SK-N-SH treated with all-trans-retinoic acid at 6 μM for 48 hours (cell line): ENCODE data around the gene THOP1.

Experiments used
- ATAC-seq: fragments of 200-7000 bp; cut with Tn5 transposase; 3 replicates; pipeline ENCODE4 v1.9.1; 2020; ENCODE audit warnings: mild to moderate bottlenecking, moderate library complexity
- ARNTL ChIP-seq: fragments of 450-650 bp; formaldehyde crosslinking; IDR thresholded peaks from 2 replicates; pipeline ENCODE4 v1.5.0; 2020; ENCODE audit warnings: low read depth, mild to moderate bottlenecking, moderate library complexity, borderline replicate concordance
- BACH2 ChIP-seq: fragments of 250-450 bp; sonication (Bioruptor Pico); IDR thresholded peaks from 2 replicates; pipeline ENCODE4 v1.9.0; 2021; ENCODE audit warnings: mild to moderate bottlenecking, borderline replicate concordance
- CREB5 ChIP-seq: fragments of 250-450 bp; sonication (Bioruptor Pico); IDR thresholded peaks from 2 replicates; pipeline ENCODE4 v1.5.1; 2020; ENCODE audit warnings: low read depth, mild to moderate bottlenecking, moderate library complexity
- CSDC2 ChIP-seq: fragments of 250-450 bp; sonication (Bioruptor Pico); IDR thresholded peaks from 2 replicates; pipeline ENCODE4 v1.5.0; 2020; ENCODE audit warnings: mild to moderate bottlenecking, moderate library complexity
- ESRRG ChIP-seq: fragments of 250-450 bp; sonication (Bioruptor Pico); IDR thresholded peaks from 2 replicates; pipeline ENCODE4 v1.6.1; 2021; ENCODE audit warnings: mild to moderate bottlenecking
- GLIS3 ChIP-seq: fragments of 250-450 bp; sonication (Bioruptor Pico); IDR thresholded peaks from 2 replicates; pipeline ENCODE4 v1.5.0; 2020; ENCODE audit warnings: mild to moderate bottlenecking, moderate library complexity
- ISL1 ChIP-seq: fragments of 250-450 bp; sonication (Bioruptor Pico); IDR thresholded peaks from 2 replicates; pipeline ENCODE4 v2.1.2; 2022; ENCODE audit warnings: mild to moderate bottlenecking, moderate library complexity
- PATZ1 ChIP-seq: fragments of 250-450 bp; sonication (Bioruptor Pico); IDR thresholded peaks from 2 replicates; pipeline ENCODE4 v1.8.0; 2020; ENCODE audit warnings: mild to moderate bottlenecking, moderate library complexity, borderline replicate concordance
- PPARA ChIP-seq: fragments of 250-450 bp; sonication (Bioruptor Pico); IDR thresholded peaks from 2 replicates; pipeline ENCODE4 v1.5.0; 2020; ENCODE audit warnings: mild to moderate bottlenecking, borderline replicate concordance
- RARB ChIP-seq: fragments of 250-450 bp; sonication (Bioruptor Pico); IDR thresholded peaks from 2 replicates; pipeline ENCODE4 v1.8.0; 2021; ENCODE audit warnings: mild to moderate bottlenecking, moderate library complexity
- SNAI2 ChIP-seq: fragments of 250-450 bp; sonication (Bioruptor Pico); IDR thresholded peaks from 2 replicates; pipeline ENCODE4 v1.5.0; 2020; ENCODE audit warnings: mild to moderate bottlenecking, moderate library complexity
- TCF4 ChIP-seq: fragments of 250-450 bp; sonication (Bioruptor Pico); IDR thresholded peaks from 2 replicates; pipeline ENCODE4 v1.8.0; 2021; ENCODE audit warnings: mild to moderate bottlenecking, moderate library complexity, borderline replicate concordance
- TOX ChIP-seq: fragments of 250-450 bp; sonication (Bioruptor Pico); IDR thresholded peaks from 2 replicates; pipeline ENCODE4 v1.8.0; 2021; ENCODE audit warnings: mild to moderate bottlenecking, moderate library complexity, borderline replicate concordance
- TSHZ2 ChIP-seq: fragments of 250-450 bp; sonication (Bioruptor Pico); IDR thresholded peaks from 2 replicates; pipeline ENCODE4 v1.5.0; 2020; ENCODE audit warnings: mild to moderate bottlenecking, moderate library complexity
- ZC3H10 ChIP-seq: fragments of 250-450 bp; sonication (Bioruptor Pico); IDR thresholded peaks from 2 replicates; pipeline ENCODE4 v1.5.1; 2021; ENCODE audit warnings: mild to moderate bottlenecking, moderate library complexity
- ZFP3 ChIP-seq: fragments of 250-450 bp; sonication (Bioruptor Pico); IDR thresholded peaks from 2 replicates; pipeline ENCODE4 v1.5.0; 2020; ENCODE audit warnings: mild to moderate bottlenecking, moderate library complexity
- ZFP30 ChIP-seq: fragments of 450-650 bp; formaldehyde crosslinking; IDR thresholded peaks from 2 replicates; pipeline ENCODE4 v1.5.0; 2022; ENCODE audit warnings: mild to moderate bottlenecking, moderate library complexity
- ZNF565 ChIP-seq: fragments of 450-650 bp; formaldehyde crosslinking; conservative IDR thresholded peaks from 2 replicates; pipeline ENCODE4 v1.5.0; 2020; ENCODE audit warnings: low read depth, mild to moderate bottlenecking, moderate library complexity
- TF ChIP-seq, protein P1 (sequence below): fragments of 250-450 bp; sonication (Bioruptor Pico); IDR thresholded peaks from 2 replicates; pipeline ENCODE4 v1.5.1; 2021; ENCODE audit warnings: mild to moderate bottlenecking, moderate library complexity

Gene THOP1

GRCh38 chr19:2854849-2855248 is 69.5 kb downstream of the THOP1 start:
- ATAC-seq = no peak
- TF ChIP-seq PATZ1 = no peak
- no peak for TF ChIP-seq TCF4 (CRISPR knock-in tag)
- TF ChIP-seq ARNTL (CRISPR knock-in tag) = no peak
- no peak for TF ChIP-seq ZC3H10 (CRISPR knock-in tag)
- TF ChIP-seq, protein P1, sequence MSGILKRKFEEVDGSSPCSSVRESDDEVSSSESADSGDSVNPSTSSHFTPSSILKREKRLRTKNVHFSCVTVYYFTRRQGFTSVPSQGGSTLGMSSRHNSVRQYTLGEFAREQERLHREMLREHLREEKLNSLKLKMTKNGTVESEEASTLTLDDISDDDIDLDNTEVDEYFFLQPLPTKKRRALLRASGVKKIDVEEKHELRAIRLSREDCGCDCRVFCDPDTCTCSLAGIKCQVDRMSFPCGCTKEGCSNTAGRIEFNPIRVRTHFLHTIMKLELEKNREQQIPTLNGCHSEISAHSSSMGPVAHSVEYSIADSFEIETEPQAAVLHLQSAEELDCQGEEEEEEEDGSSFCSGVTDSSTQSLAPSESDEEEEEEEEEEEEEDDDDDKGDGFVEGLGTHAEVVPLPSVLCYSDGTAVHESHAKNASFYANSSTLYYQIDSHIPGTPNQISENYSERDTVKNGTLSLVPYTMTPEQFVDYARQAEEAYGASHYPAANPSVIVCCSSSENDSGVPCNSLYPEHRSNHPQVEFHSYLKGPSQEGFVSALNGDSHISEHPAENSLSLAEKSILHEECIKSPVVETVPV (CRISPR knock-in tag) = no peak
- no peak for TF ChIP-seq PPARA
- no peak for TF ChIP-seq SNAI2 (CRISPR knock-in tag)

DNA sequence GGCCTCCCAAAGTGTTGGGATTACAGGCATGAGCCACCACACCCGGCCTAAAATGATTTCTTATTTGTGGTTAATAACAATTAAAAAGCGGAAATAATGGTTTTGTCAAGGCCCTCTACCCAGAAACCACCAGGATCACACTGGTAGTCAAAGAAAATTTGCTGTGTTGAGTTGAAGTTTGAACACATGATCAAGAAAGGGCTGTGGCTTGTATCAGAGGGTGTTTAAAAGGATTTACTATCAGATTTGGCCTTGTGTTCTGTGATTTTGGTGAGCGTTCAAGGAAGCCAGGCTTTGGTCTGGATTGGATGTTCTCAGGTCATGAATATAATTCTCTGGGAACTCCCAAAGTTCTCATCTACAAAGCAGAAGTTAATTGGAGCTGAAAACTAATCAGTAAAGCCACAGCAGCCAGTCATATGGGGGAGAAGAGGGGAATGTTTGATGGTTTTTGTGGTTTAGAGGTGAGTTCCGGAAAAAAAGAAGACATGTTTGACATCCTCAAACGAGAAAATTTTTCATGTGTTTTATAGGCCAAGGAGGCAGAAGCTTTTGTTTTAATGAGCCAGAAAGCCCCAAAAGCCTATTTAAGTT is 71.3 kb downstream of the THOP1 start:
- ATAC-seq = no peak
- TF ChIP-seq ARNTL (CRISPR knock-in tag) (no peak), SNAI2 (CRISPR knock-in tag) (no peak), TSHZ2 (CRISPR knock-in tag) (no peak), RARB (CRISPR knock-in tag) (no peak), ZFP3 (CRISPR knock-in tag) (no peak), ZFP30 (no peak), PPARA (no peak)

DNA sequence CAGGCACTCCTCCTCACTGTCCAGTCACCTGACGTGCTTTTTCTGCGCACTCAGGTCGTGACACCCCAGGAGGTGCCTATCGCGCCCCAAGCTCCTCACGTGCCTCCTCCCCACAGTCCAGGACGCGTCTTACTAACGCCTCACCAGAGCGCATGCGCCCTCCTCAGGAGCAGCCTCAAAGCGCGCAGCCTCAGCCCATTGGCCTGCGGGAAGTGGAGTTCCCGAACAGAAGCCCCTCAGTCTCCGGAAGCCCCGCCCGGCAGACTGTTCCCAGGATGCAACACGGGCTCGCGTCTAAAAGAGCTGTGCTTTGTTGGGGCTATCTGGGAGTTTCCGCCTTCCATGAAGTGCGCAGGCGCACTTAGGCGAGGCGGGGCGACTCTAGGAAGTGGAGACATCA is 73.6 kb downstream of the THOP1 start:
- no peak; the same call in 2 of the 3 replicates for ATAC-seq
- TF ChIP-seq CREB5 = no peak
- TF ChIP-seq CSDC2 (CRISPR knock-in tag) = no peak
- TF ChIP-seq ZNF565 = no peak
- TF ChIP-seq, protein P1 (CRISPR knock-in tag) = no peak
- TF ChIP-seq PATZ1 = no peak
- TF ChIP-seq TCF4 (CRISPR knock-in tag) = no peak
- no peak for TF ChIP-seq BACH2 (CRISPR knock-in tag)
- TF ChIP-seq PPARA = no peak
- TF ChIP-seq ARNTL (CRISPR knock-in tag) = no peak
- TF ChIP-seq TSHZ2 (CRISPR knock-in tag) = no peak
- TF ChIP-seq ZFP3 (CRISPR knock-in tag) = no peak
- no peak for TF ChIP-seq ESRRG (CRISPR knock-in tag)
- no peak for TF ChIP-seq ISL1 (CRISPR knock-in tag)
- TF ChIP-seq GLIS3 (CRISPR knock-in tag) = no peak
- no peak for TF ChIP-seq ZC3H10 (CRISPR knock-in tag)
- TF ChIP-seq SNAI2 (CRISPR knock-in tag) = no peak
- no peak for TF ChIP-seq RARB (CRISPR knock-in tag)
- no peak for TF ChIP-seq TOX (CRISPR knock-in tag)
